ENCODE results near the gene HES1. TPM values are rescaled to one million over a fixed set of nuclear protein-coding genes. Genes with fewer than 3 reads are reported as not detected.

Gene HES1
- total and polyA plus RNA-seq, 9 of the 15 experiments (the other 6 are each of a cell fraction or from before 2014, with no cell fraction given) = 3.4 to 37.0 (median 19.3) TPM

GRCh38 chr3:194089357-194090177 is 46.4 kb upstream of the HES1 start (continued):
- TF ChIP-seq ZNF407 (IDR thresholded peaks at IDR 0.05; ENCODE audit: low read depth) (no peak), ZBTB17 (CRISPR knock-in tag; IDR thresholded peaks at IDR 0.05) (no peak), NELFE (IDR thresholded peaks at IDR 0.05; ENCODE audit: insufficient read depth, insufficient read length) (no peak), CEBPB (tag; IDR thresholded peaks at IDR 0.05) (peak; percentile 99), IRF2 (CRISPR knock-in tag; IDR thresholded peaks at IDR 0.05) (no peak), THAP12 (CRISPR knock-in tag; IDR thresholded peaks at IDR 0.05) (no peak), MYBL2 (IDR thresholded peaks at IDR 0.05; ENCODE audit: low read depth) (no peak), MYBL2 (CRISPR knock-in tag; IDR thresholded peaks at IDR 0.05; ENCODE audit: borderline replicate concordance) (no peak), GATA2 (CRISPR knock-in tag; IDR thresholded peaks at IDR 0.05) (no peak), NR0B1 (IDR thresholded peaks at IDR 0.05; ENCODE audit: partially characterized antibody) (no peak), MYC (IDR thresholded peaks at IDR 0.05; ENCODE audit: low read depth, low read length) (peak; percentile 97), MYC (CRISPR knock-in tag; IDR thresholded peaks at IDR 0.05; ENCODE audit: borderline replicate concordance, low read depth) (no peak), ZNF395 (CRISPR knock-in tag; IDR thresholded peaks at IDR 0.05) (peak; percentile 94), PTBP1 (IDR thresholded peaks at IDR 0.05; ENCODE audit: low read depth, low read length) (no peak)
